K562 (cell line): ENCODE results near the gene TRMT10B. TPM values are rescaled to one million over a fixed set of nuclear protein-coding genes. Genes with fewer than 3 reads are reported as not detected.

Experiments used
- BMI1 ChIP-seq: fragments of 150-350 bp; IDR thresholded peaks from 2 replicates; pipeline ENCODE4 v1.6.1; 2014; ENCODE audit warnings: low read length
- CREB3 ChIP-seq: fragments of 450-650 bp; conservative IDR thresholded peaks from 2 replicates; pipeline ENCODE4 v1.6.1; 2016; ENCODE audit warnings: missing genetic modification characterization, low read depth, mild to moderate bottlenecking, missing compliant biosample characterization, moderate library complexity
- HMG20B ChIP-seq: fragments of 250-450 bp; sonication (Bioruptor Pico); IDR thresholded peaks from 2 replicates; pipeline ENCODE4 v1.5.0; 2021; ENCODE audit warnings: mild to moderate bottlenecking
- PCBP2 ChIP-seq: fragments of 200-400 bp; formaldehyde crosslinking; IDR thresholded peaks from 2 replicates; pipeline ENCODE4 v1.6.1; 2018; ENCODE audit warnings: low read length, low read depth, mild to moderate bottlenecking, moderate library complexity; ENCODE audit not compliant: poor library complexity, severe bottlenecking
- ZBTB40 ChIP-seq, 2 experiments: fragments of 450-650 bp in 1 of 2; sonication (generic) in 1 of 2; formaldehyde crosslinking in 1 of 2; IDR thresholded peaks; 2 replicates each; pipeline versions ENCODE4 v1.7.1 to v1.9.0; 2016 to 2022; ENCODE audit warnings: inconsistent platforms in 1 of 2, mild to moderate bottlenecking in 1 of 2, missing genetic modification reagents in 1 of 2
- ZNF239 ChIP-seq: fragments of 250-450 bp; sonication (Bioruptor Pico); IDR thresholded peaks from 2 replicates; pipeline ENCODE4 v1.4.0; 2020; ENCODE audit warnings: mild to moderate bottlenecking
- ZNF449 ChIP-seq: fragments of 250-450 bp; sonication (Bioruptor Pico); IDR thresholded peaks from 2 replicates; pipeline ENCODE4 v1.8.0; 2022; ENCODE audit warnings: moderate library complexity, mild to moderate bottlenecking, inconsistent platforms
- polyA plus RNA-seq, 8 experiments: library from polyadenylated mRNA; depleted of rRNA in 4 of 8; stranded (reverse) in 5 of 8; unstranded in 3 of 8; fragments of >200 nt; fragmentation: Nextera tagmentation in 2 of 8; fragmentation: Illumina TruSeq in 1 of 8; extraction: Ambion mirVana in 2 of 8; extraction: Trizol in 1 of 8; gene quantifications; 2 replicates each; pipeline versions ENCODE4 v1.2.1 to v1.2.3, GENCODE V29; 2011 to 2014; ENCODE audit warnings: inconsistent platforms in 1 of 8, missing spikeins in 1 of 8
- total RNA-seq, 7 experiments: library from RNA; depleted of rRNA in 6 of 7; stranded (reverse); fragments of >200 nt in 6 of 7; fragmentation: Illumina TruSeq in 2 of 7; extraction: Trizol in 2 of 7; gene quantifications; 2 replicates each; pipeline versions ENCODE4 v1.2.1 to v1.2.3, GENCODE V29; 2011 to 2021; ENCODE audit warnings: low replicate concordance in 1 of 7
- TF ChIP-seq, protein P1 (sequence below): fragments of 250-450 bp; sonication (Bioruptor Pico); IDR thresholded peaks from 2 replicates; pipeline ENCODE4 v1.4.0; 2020

Gene TRMT10B
- total and polyA plus RNA-seq, 9 of the 15 experiments (the other 6 are each of a cell fraction or from before 2014, with no cell fraction given), result 2.9 to 13.4 (median 7.0) TPM

DNA sequence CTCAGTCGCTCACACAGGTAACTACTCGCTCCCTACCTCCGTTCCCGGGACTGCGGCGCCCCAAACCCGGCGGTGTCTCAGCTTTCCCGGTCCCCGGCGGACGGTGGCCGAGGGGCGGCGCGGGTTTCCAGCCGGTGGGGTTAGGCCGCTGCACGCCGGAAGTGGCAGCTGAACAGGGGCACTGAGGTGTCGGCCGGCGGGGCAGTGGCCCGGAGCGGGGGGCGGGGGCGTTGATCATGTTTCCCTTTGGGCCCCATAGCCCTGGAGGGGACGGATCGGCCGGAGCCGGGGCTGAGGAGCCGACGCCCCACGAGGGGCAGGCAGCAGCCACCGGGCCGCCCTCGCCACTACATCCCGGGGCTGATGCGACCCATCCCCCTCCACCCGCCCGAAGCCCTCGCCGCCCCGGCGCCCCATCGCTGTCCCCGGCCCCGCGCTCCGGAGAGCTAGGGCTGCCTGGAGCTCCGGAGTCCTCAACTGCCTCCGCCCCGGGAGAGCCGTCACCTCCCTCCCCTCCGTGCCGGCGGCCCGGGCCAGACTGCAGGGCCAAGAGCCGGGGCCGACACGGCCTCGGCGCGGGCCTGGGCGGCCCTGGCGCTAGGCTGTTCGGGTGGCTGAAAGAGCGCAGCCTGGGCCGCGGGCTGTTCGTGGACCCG is 47.2 kb downstream of the TRMT10B start, which contains the start of gene DCAF10 (continued):
- no peak for TF ChIP-seq ZNF449 (CRISPR knock-in tag)
- peak; percentile 99 for TF ChIP-seq ZBTB40 (IDR thresholded peaks at IDR 0.05)
- TF ChIP-seq ZBTB40 (CRISPR knock-in tag; IDR thresholded peaks at IDR 0.05), result no peak
- TF ChIP-seq HMG20B (CRISPR knock-in tag), result no peak
- TF ChIP-seq CREB3 (tag), result no peak
- TF ChIP-seq BMI1, result no peak
- no peak for TF ChIP-seq PCBP2
- TF ChIP-seq, protein P1, sequence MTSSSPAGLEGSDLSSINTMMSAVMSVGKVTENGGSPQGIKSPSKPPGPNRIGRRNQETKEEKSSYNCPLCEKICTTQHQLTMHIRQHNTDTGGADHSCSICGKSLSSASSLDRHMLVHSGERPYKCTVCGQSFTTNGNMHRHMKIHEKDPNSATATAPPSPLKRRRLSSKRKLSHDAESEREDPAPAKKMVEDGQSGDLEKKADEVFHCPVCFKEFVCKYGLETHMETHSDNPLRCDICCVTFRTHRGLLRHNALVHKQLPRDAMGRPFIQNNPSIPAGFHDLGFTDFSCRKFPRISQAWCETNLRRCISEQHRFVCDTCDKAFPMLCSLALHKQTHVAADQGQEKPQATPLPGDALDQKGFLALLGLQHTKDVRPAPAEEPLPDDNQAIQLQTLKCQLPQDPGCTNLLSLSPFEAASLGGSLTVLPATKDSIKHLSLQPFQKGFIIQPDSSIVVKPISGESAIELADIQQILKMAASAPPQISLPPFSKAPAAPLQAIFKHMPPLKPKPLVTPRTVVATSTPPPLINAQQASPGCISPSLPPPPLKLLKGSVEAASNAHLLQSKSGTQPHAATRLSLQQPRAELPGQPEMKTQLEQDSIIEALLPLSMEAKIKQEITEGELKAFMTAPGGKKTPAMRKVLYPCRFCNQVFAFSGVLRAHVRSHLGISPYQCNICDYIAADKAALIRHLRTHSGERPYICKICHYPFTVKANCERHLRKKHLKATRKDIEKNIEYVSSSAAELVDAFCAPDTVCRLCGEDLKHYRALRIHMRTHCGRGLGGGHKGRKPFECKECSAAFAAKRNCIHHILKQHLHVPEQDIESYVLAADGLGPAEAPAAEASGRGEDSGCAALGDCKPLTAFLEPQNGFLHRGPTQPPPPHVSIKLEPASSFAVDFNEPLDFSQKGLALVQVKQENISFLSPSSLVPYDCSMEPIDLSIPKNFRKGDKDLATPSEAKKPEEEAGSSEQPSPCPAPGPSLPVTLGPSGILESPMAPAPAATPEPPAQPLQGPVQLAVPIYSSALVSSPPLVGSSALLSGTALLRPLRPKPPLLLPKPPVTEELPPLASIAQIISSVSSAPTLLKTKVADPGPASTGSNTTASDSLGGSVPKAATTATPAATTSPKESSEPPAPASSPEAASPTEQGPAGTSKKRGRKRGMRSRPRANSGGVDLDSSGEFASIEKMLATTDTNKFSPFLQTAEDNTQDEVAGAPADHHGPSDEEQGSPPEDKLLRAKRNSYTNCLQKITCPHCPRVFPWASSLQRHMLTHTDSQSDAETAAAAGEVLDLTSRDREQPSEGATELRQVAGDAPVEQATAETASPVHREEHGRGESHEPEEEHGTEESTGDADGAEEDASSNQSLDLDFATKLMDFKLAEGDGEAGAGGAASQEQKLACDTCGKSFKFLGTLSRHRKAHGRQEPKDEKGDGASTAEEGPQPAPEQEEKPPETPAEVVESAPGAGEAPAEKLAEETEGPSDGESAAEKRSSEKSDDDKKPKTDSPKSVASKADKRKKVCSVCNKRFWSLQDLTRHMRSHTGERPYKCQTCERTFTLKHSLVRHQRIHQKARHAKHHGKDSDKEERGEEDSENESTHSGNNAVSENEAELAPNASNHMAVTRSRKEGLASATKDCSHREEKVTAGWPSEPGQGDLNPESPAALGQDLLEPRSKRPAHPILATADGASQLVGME (CRISPR knock-in tag), result peak; percentile 64; the same call in 1 of the 2 replicates
- peak; percentile 70 for TF ChIP-seq ZNF239 (CRISPR knock-in tag)
